ENCODE measurements around the gene LRP1-AS. TPM values are rescaled to one million over a fixed set of nuclear protein-coding genes. Genes with fewer than 3 reads are reported as not detected.

LRP1-AS gene
- total RNA-seq, 1 donor from 2014 or later: not detected

DNA sequence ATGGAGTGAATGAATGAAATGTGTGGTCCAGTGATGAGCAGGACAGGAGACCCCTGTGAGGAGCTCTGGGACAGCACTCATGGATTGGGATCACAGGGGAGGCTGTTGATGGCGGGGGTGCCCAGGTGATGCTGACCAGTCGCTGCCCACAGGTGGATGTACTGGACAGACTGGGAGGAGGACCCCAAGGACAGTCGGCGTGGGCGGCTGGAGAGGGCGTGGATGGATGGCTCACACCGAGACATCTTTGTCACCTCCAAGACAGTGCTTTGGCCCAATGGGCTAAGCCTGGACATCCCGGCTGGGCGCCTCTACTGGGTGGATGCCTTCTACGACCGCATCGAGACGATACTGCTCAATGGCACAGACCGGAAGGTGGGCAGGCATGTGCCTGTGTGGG is 13.3 kb upstream of the LRP1-AS start:
- DNase-seq (ENCODE audit: low spot score): no peak
- no peak for ATAC-seq

DNA sequence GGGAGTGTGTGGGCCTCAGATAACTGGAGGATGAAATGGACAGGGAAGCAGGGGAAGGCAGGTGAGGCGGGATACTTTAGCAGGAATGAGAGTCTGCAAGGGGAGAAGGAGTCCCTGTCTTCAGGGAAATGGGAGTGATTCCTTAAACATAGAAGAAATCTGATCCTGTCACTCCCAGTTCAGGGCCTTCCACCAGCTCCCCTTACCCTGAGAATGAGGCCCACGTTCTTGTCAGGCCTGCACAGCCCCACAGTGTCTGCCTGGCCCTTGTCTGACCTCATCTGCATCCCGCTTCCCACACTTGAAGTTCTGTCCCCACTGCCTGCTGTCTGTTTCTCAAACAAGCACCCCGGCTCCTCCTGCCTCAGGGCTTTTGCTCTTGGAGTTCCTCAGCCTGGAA is 12.6 kb upstream of the LRP1-AS start:
- no peak for ATAC-seq
- DNase-seq (ENCODE audit: low spot score): no peak

DNA sequence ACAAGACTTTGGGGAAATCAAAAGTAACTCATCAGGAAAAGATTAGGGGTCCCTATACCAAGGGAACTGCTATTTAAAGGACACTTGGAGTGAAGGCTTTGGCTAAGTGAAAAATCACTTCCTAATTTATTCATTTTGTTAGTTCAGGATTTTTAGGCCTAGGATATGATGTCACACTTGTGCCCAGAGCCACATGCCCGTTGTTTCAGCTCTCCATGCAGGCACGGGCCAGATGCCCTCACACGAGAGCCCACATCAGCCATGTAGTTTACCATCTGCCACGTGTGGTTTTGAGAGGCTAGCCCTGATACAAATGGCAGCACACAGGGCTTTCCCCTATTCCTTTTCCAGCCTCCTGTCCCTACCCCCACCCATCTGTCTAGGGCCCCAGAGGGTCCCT is 11.9 kb upstream of the LRP1-AS start:
- ATAC-seq (no peak), DNase-seq (ENCODE audit: low spot score) (no peak)

DNA sequence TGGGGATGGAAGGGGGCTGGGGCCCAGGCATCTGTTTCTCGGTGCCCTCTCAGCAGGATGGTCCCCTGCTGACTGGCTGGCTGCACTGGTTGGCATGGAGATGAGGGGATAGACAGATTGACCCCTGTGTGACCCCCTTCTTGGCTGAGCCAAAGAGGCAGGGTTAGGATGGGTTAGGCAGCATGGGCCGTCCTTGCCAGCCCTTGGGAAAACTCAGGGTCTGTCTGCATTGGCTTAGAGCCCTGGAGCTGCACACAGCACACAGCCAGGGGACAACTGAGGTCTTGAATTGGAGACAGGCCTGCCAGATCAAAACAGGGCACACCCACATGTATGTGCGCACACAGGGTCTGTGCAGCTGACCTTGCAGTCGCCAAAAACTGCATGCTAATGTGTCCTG is 11.2 kb upstream of the LRP1-AS start:
- DNase-seq (ENCODE audit: low spot score) (no peak), ATAC-seq (peak; percentile 20)

DNA sequence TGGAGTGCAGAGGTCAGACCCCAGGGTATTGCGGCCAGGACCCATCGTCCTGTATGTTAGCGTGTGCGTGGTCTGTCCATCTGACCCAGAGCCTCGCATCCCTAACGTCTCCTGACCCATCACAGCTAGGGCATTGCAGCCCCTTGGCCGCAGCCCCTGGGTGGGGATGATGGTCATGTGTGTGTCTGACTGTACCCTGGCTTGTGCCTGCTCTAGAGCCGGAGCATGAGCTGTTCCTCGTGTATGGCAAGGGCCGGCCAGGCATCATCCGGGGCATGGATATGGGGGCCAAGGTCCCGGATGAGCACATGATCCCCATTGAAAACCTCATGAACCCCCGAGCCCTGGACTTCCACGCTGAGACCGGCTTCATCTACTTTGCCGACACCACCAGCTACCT is 10.8 kb upstream of the LRP1-AS start:
- DNase-seq (ENCODE audit: low spot score): no peak
- no peak for ATAC-seq

DNA sequence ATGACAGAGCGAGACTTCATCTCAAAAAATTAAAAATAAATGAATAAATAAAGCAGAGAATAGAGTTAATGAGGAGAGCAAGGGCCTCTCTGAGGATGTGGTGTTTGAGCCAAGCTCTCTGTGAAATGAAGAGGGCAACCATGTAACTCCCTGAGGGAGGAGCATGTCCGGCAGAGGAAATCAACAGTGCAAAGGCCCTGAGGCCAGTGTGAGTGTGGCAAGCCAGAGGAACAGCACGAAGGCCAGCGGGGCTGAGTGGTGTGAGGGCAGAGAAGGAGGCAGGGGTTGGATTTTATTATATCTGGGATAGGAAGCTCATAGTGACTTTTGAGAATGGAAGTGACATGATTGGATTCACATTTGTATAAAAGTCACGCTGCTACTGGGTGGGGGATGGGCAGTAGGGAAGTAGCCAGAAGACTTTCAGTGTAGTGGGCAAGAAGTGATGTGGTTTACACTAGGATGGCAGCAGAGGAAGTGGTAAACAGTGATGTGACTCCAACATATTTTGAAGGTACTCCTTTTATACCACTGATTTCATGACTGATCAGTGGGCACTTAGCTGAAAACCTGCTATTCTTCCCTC is 10.3 kb upstream of the LRP1-AS start:
- ATAC-seq: no peak
- DNase-seq (ENCODE audit: low spot score): no peak

DNA sequence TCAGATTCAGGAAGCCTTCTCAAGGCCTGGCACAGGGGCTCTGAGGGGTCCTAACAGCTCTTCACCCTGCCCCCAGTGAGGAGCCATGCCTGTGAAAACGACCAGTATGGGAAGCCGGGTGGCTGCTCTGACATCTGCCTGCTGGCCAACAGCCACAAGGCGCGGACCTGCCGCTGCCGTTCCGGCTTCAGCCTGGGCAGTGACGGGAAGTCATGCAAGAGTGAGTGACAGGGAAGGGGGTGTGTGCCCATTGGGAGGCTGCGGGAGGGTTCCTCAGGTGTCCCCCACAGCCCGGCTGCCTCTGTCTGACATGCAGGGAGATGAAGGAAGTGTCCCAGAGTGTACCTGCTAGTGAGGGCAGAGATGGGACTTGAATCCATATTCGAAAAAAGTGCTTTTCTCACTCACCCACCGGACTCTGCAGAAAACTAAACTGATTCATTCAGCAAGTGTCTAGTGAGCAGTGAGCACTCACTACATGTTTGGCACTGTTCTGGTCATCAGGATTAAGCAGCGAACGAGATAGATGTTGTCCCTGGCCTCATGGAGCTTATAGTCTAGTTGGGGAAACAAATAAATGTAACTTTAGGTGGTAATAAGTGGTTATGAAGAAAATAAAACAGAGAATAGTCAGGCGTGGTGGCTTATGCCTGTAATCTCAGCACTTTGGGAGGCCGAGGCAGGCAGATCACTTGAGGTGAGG is 9.4 kb upstream of the LRP1-AS start:
- DNase-seq (ENCODE audit: low spot score) (no peak), ATAC-seq (no peak)

DNA sequence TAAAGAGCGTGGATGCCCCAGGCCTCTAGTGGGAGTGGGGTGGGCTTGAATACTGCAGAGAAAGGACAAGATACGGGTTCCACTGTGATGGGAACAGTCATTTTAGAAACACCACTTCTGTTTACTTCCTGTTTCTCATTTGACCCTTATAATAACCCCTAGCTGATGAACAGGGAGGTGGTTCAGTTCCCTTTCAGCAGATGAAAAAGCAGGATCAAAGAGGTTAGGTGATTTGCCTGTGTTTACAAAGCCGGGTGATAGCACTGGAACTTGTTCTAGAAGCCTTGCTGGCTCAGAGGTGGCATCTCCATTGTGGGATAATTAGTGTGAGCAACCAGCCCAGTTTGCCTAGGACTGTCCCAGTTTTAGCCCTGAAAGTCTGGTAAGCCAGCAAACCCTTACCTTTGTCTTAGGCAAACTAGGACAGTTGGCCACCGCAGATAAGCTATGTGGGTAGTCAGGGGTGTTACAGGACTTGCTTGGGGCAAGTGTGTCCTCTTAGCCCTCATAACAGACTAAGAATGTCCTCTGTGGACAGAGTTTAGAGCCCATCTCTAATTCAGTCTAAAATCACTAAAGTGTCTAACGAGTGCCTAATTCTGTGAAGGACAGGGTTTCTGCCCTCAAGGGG is 7.5 kb upstream of the LRP1-AS start:
- DNase-seq (ENCODE audit: low spot score): no peak
- ATAC-seq: no peak

DNA sequence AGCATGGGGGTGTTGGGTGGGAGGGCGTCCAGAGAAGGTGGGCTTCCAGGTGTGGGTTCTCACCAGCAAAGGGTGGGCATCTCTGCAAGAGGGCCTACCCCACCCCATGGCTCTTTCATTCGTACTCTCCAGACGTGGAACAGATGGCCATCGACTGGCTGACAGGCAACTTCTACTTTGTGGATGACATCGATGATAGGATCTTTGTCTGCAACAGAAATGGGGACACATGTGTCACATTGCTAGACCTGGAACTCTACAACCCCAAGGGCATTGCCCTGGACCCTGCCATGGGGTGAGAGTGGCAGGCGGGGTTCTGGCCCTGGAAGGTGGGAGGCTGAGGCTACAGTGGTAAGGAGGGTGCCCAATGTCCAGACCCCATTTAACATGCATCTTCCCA is 6.7 kb upstream of the LRP1-AS start:
- ATAC-seq (no peak), DNase-seq (ENCODE audit: low spot score) (no peak)

DNA sequence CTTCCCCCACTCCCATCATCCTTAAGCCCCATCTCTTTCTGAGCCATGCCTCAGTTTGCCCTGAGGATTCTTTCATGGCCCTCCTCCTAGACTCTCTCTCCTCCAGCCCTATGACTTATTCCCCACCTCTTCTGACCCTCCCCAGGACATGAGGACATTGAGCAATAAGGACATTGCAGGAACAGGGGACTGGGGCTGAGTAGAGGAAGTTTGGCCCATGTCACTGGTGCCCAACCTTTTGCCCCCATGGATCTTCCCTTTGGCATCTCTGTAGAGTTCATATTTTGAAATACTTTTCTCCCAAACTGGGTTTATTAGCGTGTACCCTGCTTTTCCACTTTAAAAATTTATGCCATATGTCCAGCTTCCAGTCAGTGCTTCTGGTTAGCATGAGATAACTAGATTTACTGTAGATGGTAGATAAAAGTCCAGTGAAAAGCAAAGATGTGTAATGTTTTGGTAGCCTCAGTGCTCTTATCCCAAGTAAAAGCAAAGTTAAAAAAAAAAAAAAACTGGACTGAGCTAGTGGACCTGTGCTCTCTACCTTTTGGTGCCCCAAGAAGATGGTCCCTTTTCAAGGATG is 6.1 kb upstream of the LRP1-AS start:
- DNase-seq (ENCODE audit: low spot score) (no peak), ATAC-seq (peak; percentile 43)

DNA sequence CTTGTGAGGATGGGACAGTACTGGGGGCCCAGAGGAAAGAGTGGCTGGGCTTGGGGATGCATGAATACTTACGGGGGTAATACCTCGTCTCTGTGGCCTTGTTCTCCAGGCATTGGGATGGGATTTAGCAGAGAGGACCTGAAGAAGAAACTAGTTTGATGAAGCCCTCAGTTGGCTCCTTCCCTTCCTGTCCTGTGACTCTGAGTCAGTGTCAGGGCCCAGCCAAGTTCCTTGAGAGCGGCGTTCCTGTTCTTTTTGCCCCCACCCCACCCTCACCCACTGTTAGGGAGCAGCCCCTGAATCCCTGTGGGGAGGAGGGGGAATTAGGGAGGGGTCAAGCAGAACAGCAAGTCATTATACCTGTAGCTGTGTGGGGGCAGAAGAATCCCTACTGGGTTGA is 5.2 kb upstream of the LRP1-AS start:
- no peak for ATAC-seq
- no peak for DNase-seq (ENCODE audit: low spot score)

DNA sequence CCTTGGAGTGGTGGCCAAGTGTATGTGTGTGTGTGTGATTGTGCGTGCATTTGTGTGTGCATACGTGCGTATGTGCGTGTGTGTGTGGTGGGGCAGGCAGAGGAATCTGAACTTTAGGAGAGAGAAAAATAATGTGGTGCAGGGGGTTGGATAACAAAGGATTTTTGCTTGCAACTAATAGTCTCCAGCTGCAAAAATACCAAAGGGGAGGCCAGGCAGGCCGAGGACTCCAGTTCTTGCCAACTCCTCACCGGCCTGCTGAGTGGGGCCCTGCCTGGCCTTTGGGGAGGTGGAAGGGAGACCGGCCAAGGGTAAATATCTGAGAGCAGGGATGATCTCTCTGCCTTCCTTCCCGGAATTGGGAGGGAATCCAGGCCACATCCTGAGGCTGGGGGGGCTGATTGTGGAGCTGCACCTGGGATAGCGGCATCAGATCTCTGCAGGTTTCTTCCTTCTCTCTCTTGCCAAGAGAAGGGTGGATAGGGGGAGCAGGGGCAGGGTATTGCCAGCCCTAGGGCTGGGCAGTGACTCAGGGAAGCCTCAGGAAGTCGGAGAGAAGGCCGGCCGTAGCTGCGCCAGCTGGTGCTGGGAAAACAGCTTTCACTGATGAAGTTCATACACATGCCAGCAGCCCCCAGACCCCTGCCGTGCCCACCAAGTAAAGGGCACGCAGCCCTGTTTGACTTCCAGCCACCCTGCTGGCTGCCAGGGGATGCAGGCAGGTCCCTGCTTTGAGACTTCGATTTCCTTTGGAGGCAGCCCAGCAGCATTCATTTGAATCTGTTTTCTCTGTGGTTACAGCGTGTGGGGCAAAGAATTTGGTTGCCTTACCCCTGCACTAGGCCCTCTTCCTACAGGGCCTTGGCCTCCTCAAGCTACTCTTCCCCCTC is 4.6 kb upstream of the LRP1-AS start:
- DNase-seq (ENCODE audit: low spot score) (no peak), ATAC-seq (no peak)

DNA sequence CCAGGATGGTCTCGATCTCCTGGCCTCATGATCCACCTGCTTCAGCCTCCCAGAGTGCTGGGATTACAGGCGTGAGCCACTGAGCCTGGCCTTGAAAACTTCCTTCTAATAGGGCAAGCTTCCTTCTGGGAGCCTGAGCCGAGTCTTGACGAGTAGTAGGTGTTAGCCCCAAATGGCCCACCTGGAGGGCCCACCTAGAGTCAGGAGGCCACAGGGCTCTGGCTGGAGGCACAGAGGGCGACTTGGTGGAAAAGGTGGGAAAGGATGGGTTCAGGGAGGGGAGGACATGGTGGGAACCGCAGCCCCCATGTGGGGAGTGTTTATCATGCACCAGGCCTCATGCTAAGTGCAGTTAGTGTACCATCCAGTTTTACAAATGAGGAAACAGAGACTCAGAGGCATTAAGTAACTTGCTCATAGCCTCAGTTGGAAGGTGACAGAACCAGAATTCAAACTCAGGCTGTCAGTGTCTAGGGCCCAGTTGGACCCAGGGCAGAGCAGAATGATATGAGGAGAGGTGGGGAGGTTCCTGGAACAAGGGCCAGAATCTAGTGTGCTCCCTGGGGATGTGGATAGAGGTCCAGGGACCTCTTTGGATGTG is 3.1 kb upstream of the LRP1-AS start:
- no peak for DNase-seq (ENCODE audit: low spot score)
- no peak for ATAC-seq

DNA sequence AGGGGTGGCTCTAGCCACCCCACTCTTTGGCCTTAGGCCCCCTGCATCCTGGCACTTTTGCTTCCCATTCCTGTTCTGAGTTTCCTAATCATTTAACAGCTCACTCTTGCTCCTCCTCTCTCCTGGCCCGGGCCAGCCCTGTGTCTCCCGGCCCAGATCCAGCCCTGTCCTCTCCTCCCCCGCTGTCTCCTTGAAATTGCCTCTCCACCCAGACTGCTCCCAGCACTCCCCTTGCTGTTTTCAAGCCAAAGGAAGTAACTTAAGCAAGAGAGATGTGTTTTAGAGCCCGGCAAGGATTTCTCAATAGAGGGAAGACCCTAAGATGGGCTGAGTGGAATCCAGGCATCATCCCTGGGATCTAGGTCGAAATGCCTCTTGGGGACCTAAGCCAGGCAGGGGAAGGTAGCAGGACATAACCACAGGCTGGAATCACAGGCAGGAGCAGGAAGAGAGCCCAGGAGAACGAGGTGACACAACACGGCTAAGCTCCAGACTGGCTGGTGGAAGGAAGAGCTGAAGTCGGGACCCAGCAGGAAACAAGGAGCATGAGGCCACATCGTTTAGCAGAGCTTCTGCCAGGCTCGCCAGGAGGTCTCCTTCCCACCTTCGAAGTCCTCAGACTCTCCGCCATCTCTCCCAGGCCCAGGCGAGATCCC is 2.0 kb upstream of the LRP1-AS start:
- ATAC-seq: peak; percentile 51
- DNase-seq (ENCODE audit: low spot score): no peak

DNA sequence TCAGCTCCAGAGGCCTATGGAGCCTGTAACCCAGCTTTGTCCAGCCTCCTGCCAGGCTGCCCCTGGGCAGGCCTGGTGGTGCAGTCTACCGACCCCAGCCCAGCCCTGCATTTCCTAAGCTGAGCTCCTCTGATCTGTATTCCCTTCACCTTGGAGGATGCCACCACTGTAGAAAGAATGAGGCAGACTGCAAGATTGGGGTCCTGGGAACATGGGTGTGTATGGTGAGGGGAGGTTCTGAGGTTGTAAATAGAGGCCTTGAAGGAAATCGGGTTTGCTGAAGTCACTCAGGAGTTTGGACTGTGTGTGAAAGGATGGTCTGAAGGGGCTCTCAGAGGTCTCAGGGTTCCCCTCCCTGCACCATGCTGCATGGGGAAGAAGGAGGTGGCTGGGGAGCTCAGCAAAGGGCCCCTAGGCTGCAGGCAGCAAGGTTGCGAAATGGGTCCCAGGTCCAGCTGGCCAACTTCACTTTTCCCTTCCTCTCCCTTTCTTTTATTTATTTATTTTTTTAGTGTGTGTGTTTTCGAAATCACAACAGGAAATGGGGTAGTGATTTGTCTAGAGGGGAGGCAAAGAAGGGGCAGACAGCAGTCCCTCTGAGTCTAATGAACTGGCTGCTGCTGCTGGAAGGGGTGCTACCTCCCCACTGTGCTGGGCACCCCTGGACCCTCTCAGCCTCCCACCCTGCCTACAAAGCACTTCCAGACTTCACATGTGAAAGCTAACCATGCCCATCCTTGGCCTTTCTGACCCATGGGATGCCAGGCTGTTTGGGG is 1.2 kb upstream of the LRP1-AS start:
- peak; percentile 84 for DNase-seq (ENCODE audit: low spot score)
- peak; percentile 64 for ATAC-seq

DNA sequence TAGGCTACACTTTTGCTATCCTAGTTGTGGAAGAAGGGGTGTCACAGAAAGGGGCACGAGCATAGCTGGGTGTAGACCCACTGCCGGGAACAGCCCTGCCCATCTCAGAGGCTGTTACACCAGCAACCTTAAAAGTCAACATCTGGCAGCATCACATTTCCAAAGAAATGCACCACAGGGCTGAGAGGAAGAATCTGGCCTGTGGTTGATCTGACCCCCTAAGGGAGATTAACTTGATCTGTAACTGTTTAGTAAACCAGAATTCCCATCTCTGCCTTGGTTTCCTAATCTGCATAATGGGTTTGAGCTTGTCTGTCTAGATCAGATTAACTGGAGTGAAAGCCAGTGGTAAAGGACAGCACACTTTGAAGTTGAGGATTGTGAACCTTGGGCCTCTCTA is 1.3 kb downstream of the LRP1-AS start:
- ATAC-seq (no peak), DNase-seq (ENCODE audit: low spot score) (no peak)

DNA sequence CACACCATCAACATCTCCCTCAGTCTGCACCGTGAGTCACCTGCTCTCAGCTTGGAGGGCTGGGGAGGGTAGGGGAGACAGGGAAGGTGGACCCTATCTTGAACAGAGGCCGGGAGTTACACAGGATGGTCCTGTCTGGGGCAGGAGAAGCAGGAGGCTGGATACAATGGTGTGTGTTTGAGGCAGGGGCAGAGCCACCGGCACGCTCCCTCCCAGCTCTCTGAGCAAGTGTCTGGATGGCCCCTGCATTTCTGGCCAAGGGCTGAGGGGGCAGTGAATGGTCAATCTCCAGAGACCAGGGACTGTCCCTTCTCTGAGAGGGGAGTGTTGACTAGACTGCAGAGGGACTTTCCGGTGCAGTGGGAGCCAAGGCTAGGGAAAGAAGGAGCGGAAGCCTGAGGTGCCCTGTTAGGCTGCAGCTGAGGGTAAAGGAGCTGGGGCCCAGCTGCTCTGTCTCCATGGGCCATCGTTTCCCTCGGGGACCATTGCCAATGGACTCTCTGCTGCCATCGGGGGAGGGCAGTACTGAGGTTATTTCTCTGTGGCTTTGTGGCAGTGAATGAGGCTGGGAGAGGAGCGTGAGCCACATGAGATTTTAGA is 1.9 kb downstream of the LRP1-AS start:
- peak; percentile 7 for ATAC-seq
- no peak for DNase-seq (ENCODE audit: low spot score)

DNA sequence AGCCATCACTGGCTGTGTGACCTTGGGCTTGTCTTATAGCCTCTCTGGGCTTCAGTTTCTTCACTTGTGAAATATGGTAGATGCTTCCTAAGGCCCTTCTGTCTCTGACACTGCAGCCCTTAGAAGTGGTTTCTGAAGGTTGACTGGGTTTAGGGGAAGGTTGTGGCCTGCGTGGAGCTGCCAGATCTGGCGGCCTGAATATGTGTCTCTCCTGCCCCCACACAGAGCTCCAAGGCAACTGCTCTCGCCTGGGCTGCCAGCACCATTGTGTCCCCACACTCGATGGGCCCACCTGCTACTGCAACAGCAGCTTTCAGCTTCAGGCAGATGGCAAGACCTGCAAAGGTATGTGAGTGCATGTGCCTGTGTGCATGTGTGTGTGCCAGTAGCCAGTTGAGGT is 4.0 kb downstream of the LRP1-AS start:
- DNase-seq (ENCODE audit: low spot score) (no peak), ATAC-seq (no peak)

DNA sequence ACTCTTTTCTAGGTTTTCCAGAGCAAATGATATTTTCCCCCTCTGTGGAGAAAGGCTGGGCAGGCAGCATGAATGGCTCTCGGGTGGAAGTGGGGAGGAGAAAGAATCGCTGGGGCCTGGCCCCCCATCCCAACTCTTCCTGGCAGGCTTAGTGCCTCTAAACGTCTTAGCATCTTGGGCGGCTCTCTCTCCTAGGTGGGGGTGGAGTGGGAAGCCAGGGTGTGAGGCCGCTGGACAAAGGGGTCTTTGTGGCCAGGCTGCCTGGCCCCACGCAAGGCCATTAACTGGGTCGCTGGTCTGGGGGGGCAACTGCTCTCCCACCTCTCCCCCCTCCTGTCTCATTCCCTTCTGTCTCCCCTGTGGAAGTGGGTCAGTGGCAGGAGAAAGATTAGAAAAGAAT is 4.7 kb downstream of the LRP1-AS start:
- DNase-seq (ENCODE audit: low spot score) (no peak), ATAC-seq (no peak)

All from left lobe of liver (tissue), 2 donors.